K562 (cell line): ENCODE data around the gene TSGA10IP. TPM values are rescaled to one million over a fixed set of nuclear protein-coding genes. Genes with fewer than 3 reads are reported as not detected.

Experiments
- CCNT2 ChIP-seq: IDR thresholded peaks from 2 replicates; pipeline ENCODE4 v1.6.1; 2011; ENCODE audit warnings: borderline replicate concordance, low read depth, mild to moderate bottlenecking, moderate library complexity, mixed read lengths, low read length; ENCODE audit not compliant: insufficient read length; ENCODE audit errors: extremely low read depth
- EZH2 ChIP-seq: IDR thresholded peaks from 2 replicates; pipeline ENCODE4 v1.6.1; 2012; ENCODE audit warnings: low read depth, mild to moderate bottlenecking, inconsistent platforms, low read length, borderline replicate concordance
- GATAD2A ChIP-seq: fragments of 450-650 bp; IDR thresholded peaks from 2 replicates; pipeline ENCODE4 v1.6.1; 2017
- HDAC2 ChIP-seq: fragments of 450-650 bp; IDR thresholded peaks from 2 replicates; pipeline ENCODE4 v1.6.1; 2016; ENCODE audit warnings: mild to moderate bottlenecking
- HEY1 ChIP-seq: fragments of 250-450 bp; sonication (Bioruptor Pico); IDR thresholded peaks from 2 replicates; pipeline ENCODE4 v1.5.0; 2020; ENCODE audit warnings: mild to moderate bottlenecking, moderate library complexity, borderline replicate concordance
- NFATC3 ChIP-seq: fragments of 450-650 bp; IDR thresholded peaks from 2 replicates; pipeline ENCODE4 v1.6.1; 2017; ENCODE audit warnings: mild to moderate bottlenecking
- PHB ChIP-seq: fragments of 250-450 bp; sonication (Bioruptor Pico); IDR thresholded peaks from 2 replicates; pipeline ENCODE4 v1.5.0; 2021
- SIX5 ChIP-seq, 2 experiments: IDR thresholded peaks; 2 replicates each; pipeline ENCODE4 v1.6.1; 2011; ENCODE audit warnings: low read length in 2 of 2, borderline replicate concordance in 1 of 2, low read depth in 1 of 2, mild to moderate bottlenecking in 1 of 2, moderate library complexity in 1 of 2; ENCODE audit not compliant: insufficient read depth in 1 of 2
- ZNF197 ChIP-seq: fragments of 200-800 bp; sonication (Bioruptor generic); IDR thresholded peaks from 2 replicates; pipeline ENCODE4 v1.6.1; 2016; ENCODE audit warnings: low read depth, missing genetic modification characterization, missing compliant biosample characterization
- ZNF239 ChIP-seq: fragments of 250-450 bp; sonication (Bioruptor Pico); IDR thresholded peaks from 2 replicates; pipeline ENCODE4 v1.4.0; 2020; ENCODE audit warnings: mild to moderate bottlenecking
- ZZZ3 ChIP-seq: fragments of 450-650 bp; IDR thresholded peaks from 2 replicates; pipeline ENCODE4 v1.6.1; 2016; ENCODE audit warnings: antibody characterized with exemption, mild to moderate bottlenecking, moderate library complexity
- polyA plus RNA-seq, 8 experiments: library from polyadenylated mRNA; depleted of rRNA in 4 of 8; stranded (reverse) in 5 of 8; unstranded in 3 of 8; fragments of >200 nt; fragmentation: Nextera tagmentation in 2 of 8; fragmentation: Illumina TruSeq in 1 of 8; extraction: Ambion mirVana in 2 of 8; extraction: Trizol in 1 of 8; gene quantifications; 2 replicates each; pipeline versions ENCODE4 v1.2.1 to v1.2.3, GENCODE V29; 2011 to 2014; ENCODE audit warnings: inconsistent platforms in 1 of 8, missing spikeins in 1 of 8
- total RNA-seq, 7 experiments: library from RNA; depleted of rRNA in 6 of 7; stranded (reverse); fragments of >200 nt in 6 of 7; fragmentation: Illumina TruSeq in 2 of 7; extraction: Trizol in 2 of 7; gene quantifications; 2 replicates each; pipeline versions ENCODE4 v1.2.1 to v1.2.3, GENCODE V29; 2011 to 2021; ENCODE audit warnings: low replicate concordance in 1 of 7
- TF ChIP-seq, protein P1 (sequence below): sonication (generic); formaldehyde crosslinking; IDR thresholded peaks from 2 replicates; pipeline ENCODE4 v1.8.0; 2022; ENCODE audit warnings: missing genetic modification reagents, mild to moderate bottlenecking, borderline replicate concordance
- TF ChIP-seq, protein P2 (sequence below): fragments of 250-450 bp; sonication (Bioruptor Pico); IDR thresholded peaks from 2 replicates; pipeline ENCODE4 v1.8.0; 2022; ENCODE audit warnings: inconsistent platforms, mild to moderate bottlenecking, moderate library complexity, borderline replicate concordance
- TF ChIP-seq, protein P3 (sequence below): fragments of 450-650 bp; formaldehyde crosslinking; IDR thresholded peaks from 2 replicates; pipeline ENCODE4 v1.4.0; 2020; ENCODE audit warnings: mild to moderate bottlenecking, moderate library complexity
- TF ChIP-seq, protein P4 (sequence below), 2 experiments: IDR thresholded peaks; 2 replicates each; pipeline ENCODE4 v1.6.1; 2012; ENCODE audit warnings: improper control_type of control experiment in 2 of 2, low read depth in 2 of 2, low read length in 2 of 2, borderline replicate concordance in 1 of 2
- TF ChIP-seq, protein P5 (sequence below): fragments of 250-450 bp; sonication (Bioruptor Pico); IDR thresholded peaks from 2 replicates; pipeline ENCODE4 v1.9.0; 2021; ENCODE audit warnings: mild to moderate bottlenecking, inconsistent platforms

The TSGA10IP gene
- total and polyA plus RNA-seq, 9 of the 15 experiments (the other 6 are each of a cell fraction or from before 2014, with no cell fraction given), result not detected

DNA sequence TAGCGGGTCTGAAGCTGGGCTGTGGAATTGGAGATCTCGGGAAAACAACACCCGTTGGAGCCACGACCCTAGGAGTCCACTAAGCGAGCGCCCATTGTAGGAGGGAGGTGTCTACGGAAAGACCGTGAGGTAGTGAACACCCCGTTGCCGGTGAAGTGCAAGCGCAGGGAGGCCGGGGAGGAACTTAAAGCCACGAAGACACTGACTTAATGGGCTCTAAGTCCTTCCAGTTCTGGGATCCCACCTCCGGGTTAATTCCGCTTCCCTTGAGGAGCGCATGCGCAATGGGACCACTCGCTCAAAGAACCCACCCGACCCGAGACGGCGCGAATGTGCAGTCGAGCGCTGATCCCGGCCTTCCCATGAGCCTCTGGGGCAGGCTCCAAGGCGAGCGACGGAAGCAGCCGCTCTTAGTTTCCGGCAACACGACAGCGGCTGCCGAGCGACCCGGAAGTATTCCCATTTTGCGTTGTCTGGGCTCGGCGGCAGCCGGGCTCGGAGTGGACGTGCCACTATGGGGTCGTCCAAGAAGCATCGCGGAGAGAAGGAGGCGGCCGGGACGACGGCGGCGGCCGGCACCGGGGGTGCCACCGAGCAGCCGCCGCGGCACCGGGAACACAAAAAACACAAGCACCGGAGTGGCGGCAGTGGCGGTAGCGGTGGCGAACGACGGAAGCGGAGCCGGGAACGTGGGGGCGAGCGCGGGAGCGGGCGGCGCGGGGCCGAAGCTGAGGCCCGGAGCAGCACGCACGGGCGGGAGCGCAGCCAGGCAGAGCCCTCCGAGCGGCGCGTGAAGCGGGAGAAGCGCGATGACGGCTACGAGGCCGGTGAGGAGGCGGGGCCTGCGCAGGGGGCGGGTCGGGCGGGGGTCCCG, 16.2 kb downstream of the TSGA10IP start, which contains the start of gene SART1 (continued):
- TF ChIP-seq ZNF239 (CRISPR knock-in tag), result no peak
- TF ChIP-seq EZH2, result no peak
- no peak for TF ChIP-seq NFATC3
- no peak for TF ChIP-seq ZZZ3
- TF ChIP-seq, protein P1, sequence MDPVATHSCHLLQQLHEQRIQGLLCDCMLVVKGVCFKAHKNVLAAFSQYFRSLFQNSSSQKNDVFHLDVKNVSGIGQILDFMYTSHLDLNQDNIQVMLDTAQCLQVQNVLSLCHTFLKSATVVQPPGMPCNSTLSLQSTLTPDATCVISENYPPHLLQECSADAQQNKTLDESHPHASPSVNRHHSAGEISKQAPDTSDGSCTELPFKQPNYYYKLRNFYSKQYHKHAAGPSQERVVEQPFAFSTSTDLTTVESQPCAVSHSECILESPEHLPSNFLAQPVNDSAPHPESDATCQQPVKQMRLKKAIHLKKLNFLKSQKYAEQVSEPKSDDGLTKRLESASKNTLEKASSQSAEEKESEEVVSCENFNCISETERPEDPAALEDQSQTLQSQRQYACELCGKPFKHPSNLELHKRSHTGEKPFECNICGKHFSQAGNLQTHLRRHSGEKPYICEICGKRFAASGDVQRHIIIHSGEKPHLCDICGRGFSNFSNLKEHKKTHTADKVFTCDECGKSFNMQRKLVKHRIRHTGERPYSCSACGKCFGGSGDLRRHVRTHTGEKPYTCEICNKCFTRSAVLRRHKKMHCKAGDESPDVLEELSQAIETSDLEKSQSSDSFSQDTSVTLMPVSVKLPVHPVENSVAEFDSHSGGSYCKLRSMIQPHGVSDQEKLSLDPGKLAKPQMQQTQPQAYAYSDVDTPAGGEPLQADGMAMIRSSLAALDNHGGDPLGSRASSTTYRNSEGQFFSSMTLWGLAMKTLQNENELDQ, result no peak
- TF ChIP-seq, protein P2, sequence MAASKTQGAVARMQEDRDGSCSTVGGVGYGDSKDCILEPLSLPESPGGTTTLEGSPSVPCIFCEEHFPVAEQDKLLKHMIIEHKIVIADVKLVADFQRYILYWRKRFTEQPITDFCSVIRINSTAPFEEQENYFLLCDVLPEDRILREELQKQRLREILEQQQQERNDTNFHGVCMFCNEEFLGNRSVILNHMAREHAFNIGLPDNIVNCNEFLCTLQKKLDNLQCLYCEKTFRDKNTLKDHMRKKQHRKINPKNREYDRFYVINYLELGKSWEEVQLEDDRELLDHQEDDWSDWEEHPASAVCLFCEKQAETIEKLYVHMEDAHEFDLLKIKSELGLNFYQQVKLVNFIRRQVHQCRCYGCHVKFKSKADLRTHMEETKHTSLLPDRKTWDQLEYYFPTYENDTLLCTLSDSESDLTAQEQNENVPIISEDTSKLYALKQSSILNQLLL (CRISPR knock-in tag), result no peak
- TF ChIP-seq SIX5 (IDR thresholded peaks at IDR 0.05; ENCODE audit: borderline replicate concordance in 1 of 2, insufficient read depth in 1 of 2, low read depth in 1 of 2, low read length in 2 of 2), result peak in 1 of 2 experiments; percentile 42; a peak in 2 of 4 replicates
- TF ChIP-seq CCNT2, result peak; percentile 60
- no peak for TF ChIP-seq PHB (CRISPR knock-in tag)
- TF ChIP-seq HDAC2, result peak; percentile 20; the same call in 1 of the 2 replicates
- TF ChIP-seq, protein P3, sequence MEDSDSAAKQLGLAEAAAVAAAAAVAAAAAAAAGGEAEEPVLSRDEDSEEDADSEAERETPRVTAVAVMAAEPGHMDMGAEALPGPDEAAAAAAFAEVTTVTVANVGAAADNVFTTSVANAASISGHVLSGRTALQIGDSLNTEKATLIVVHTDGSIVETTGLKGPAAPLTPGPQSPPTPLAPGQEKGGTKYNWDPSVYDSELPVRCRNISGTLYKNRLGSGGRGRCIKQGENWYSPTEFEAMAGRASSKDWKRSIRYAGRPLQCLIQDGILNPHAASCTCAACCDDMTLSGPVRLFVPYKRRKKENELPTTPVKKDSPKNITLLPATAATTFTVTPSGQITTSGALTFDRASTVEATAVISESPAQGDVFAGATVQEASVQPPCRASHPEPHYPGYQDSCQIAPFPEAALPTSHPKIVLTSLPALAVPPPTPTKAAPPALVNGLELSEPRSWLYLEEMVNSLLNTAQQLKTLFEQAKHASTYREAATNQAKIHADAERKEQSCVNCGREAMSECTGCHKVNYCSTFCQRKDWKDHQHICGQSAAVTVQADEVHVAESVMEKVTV (CRISPR knock-in tag), result no peak
- TF ChIP-seq GATAD2A, result no peak
- 0 out of 2 replicates have a peak, but pooled peaks have one; percentile 44 for TF ChIP-seq ZNF197 (CRISPR knock-in tag)
- no peak for TF ChIP-seq HEY1
- TF ChIP-seq, protein P4, sequence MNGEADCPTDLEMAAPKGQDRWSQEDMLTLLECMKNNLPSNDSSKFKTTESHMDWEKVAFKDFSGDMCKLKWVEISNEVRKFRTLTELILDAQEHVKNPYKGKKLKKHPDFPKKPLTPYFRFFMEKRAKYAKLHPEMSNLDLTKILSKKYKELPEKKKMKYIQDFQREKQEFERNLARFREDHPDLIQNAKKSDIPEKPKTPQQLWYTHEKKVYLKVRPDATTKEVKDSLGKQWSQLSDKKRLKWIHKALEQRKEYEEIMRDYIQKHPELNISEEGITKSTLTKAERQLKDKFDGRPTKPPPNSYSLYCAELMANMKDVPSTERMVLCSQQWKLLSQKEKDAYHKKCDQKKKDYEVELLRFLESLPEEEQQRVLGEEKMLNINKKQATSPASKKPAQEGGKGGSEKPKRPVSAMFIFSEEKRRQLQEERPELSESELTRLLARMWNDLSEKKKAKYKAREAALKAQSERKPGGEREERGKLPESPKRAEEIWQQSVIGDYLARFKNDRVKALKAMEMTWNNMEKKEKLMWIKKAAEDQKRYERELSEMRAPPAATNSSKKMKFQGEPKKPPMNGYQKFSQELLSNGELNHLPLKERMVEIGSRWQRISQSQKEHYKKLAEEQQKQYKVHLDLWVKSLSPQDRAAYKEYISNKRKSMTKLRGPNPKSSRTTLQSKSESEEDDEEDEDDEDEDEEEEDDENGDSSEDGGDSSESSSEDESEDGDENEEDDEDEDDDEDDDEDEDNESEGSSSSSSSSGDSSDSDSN (IDR thresholded peaks at IDR 0.05; ENCODE audit: borderline replicate concordance in 1 of 2, low read depth in 2 of 2, low read length in 2 of 2), result peak in 1 of 2 experiments; percentile 52; a peak in 1 of 4 replicates
- TF ChIP-seq, protein P5, sequence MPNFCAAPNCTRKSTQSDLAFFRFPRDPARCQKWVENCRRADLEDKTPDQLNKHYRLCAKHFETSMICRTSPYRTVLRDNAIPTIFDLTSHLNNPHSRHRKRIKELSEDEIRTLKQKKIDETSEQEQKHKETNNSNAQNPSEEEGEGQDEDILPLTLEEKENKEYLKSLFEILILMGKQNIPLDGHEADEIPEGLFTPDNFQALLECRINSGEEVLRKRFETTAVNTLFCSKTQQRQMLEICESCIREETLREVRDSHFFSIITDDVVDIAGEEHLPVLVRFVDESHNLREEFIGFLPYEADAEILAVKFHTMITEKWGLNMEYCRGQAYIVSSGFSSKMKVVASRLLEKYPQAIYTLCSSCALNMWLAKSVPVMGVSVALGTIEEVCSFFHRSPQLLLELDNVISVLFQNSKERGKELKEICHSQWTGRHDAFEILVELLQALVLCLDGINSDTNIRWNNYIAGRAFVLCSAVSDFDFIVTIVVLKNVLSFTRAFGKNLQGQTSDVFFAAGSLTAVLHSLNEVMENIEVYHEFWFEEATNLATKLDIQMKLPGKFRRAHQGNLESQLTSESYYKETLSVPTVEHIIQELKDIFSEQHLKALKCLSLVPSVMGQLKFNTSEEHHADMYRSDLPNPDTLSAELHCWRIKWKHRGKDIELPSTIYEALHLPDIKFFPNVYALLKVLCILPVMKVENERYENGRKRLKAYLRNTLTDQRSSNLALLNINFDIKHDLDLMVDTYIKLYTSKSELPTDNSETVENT (CRISPR knock-in tag), result no peak
